Thoracic aorta (tissue), 2 donors: ENCODE measurements around the gene SSBP3. TPM values are rescaled to one million over a fixed set of nuclear protein-coding genes. Genes with fewer than 3 reads are reported as not detected.

Experiments
- ATAC-seq: fragments of 150-250 bp; one replicate; pipeline ENCODE4 v1.8.0; 2017; ENCODE audit warnings: low read depth; ENCODE audit not compliant: insufficient number of reproducible peaks, low FRiP score
- DNase-seq: peaks from one replicate; pipeline ENCODE4 v3.0.0-alpha.2; 2020; ENCODE audit warnings: low spot score
- H3K27ac ChIP-seq, 2 donors: fragments of 200-600 bp; sonication (generic); 1 replicate in 1 of 2; 2 replicates in 1 of 2; pipeline ENCODE4 v1.5.1; 2016; ENCODE audit warnings: mild to moderate bottlenecking in 2 of 2, moderate library complexity in 2 of 2
- H3K27me3 ChIP-seq: fragments of 200-600 bp; sonication (generic); replicated peaks from 2 replicates; pipeline ENCODE4 v1.6.0; 2016; ENCODE audit warnings: mild to moderate bottlenecking; ENCODE audit not compliant: insufficient read depth
- H3K36me3 ChIP-seq: fragments of 200-600 bp; sonication (generic); one replicate; pipeline ENCODE4 v1.5.1; 2016
- H3K4me1 ChIP-seq, 2 donors: fragments of 200-600 bp; sonication (generic); 1 replicate in 1 of 2; 2 replicates in 1 of 2; pipeline versions ENCODE4 v1.5.1 to v1.6.0; 2016; ENCODE audit warnings: low read depth in 2 of 2, mild to moderate bottlenecking in 1 of 2; ENCODE audit not compliant: control insufficient read depth in 1 of 2
- H3K4me3 ChIP-seq: fragments of 200-600 bp; sonication (generic); 2 replicates; pipeline ENCODE4 v1.5.1; 2016; ENCODE audit warnings: mild to moderate bottlenecking
- H3K9me3 ChIP-seq: fragments of 200-600 bp; sonication (generic); 2 replicates; pipeline ENCODE4 v1.5.1; 2016
- total RNA-seq, 2 donors: library from RNA; depleted of rRNA; stranded (reverse); fragments of >200 nt; gene quantifications; one replicate each; pipeline versions ENCODE4 v1.1.0 to v1.2.3, GENCODE V29; 2016
- TF ChIP-seq, protein P1 (sequence below): fragments of 200-600 bp; sonication (generic); IDR thresholded peaks from one replicate; pipeline ENCODE4 v1.5.1; 2019; ENCODE audit warnings: antibody characterized with exemption

The SSBP3 gene
- total RNA-seq, 2 donors from 2014 or later, result 33.4 to 87.1 TPM

DNA sequence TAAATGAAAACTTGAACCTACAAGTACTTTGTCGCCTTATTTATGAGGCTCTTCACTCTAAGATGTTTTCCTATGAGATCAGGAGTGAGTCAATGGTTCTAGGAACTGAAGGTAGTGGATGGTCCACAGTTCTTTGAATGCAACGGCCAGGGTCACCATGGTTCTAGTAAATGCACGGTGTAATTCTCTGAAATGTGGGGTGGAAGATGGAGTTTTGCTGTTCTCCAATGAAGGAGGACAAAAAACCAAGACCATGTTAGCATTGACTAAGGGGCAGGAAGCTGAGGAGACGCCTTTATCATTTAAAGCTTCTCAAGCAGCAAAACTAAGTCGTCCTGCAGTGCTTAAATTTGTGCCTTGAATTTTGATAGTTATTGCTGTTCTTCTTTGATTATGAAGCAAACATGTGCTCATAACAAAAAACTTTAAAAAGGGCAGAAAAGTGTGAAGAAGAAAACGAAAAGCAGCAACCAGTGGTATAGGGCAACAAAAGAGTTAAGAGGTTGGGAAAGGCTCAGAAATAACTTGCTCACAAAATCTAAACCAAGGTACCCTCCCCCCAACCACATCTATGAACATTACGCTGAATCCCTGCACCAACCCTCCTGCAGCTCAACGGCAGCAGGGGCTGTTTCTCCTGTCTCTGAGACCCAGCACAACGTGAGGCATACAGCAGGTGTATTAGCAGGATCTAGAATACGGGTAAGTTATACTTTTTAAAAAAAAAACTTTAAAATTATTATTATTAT, 121.2 kb downstream of the SSBP3 start:
- peaks cover 43 to 63% of the 10 kb centered on the region in 2 donors for H3K4me1 ChIP-seq
- TF ChIP-seq, protein P1, sequence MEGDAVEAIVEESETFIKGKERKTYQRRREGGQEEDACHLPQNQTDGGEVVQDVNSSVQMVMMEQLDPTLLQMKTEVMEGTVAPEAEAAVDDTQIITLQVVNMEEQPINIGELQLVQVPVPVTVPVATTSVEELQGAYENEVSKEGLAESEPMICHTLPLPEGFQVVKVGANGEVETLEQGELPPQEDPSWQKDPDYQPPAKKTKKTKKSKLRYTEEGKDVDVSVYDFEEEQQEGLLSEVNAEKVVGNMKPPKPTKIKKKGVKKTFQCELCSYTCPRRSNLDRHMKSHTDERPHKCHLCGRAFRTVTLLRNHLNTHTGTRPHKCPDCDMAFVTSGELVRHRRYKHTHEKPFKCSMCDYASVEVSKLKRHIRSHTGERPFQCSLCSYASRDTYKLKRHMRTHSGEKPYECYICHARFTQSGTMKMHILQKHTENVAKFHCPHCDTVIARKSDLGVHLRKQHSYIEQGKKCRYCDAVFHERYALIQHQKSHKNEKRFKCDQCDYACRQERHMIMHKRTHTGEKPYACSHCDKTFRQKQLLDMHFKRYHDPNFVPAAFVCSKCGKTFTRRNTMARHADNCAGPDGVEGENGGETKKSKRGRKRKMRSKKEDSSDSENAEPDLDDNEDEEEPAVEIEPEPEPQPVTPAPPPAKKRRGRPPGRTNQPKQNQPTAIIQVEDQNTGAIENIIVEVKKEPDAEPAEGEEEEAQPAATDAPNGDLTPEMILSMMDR, result no peak
- ATAC-seq (no peak), DNase-seq (no peak)
- H3K27me3 ChIP-seq, result no peaks in the 10 kb centered on the region
- no peaks in the 10 kb centered on the region for H3K9me3 ChIP-seq
- H3K4me3 ChIP-seq, result no peak overlapping the region
- H3K36me3 ChIP-seq, result no peaks in the 10 kb centered on the region
- peak overlapping the region in 1 of 2 donors; percentile 94 for H3K27ac ChIP-seq

GRCh38 chr1:54283635-54284385, 122.4 kb downstream of the SSBP3 start:
- TF ChIP-seq, protein P1, result no peak

GRCh38 chr1:54282101-54282847, 123.9 kb downstream of the SSBP3 start:
- Histone ChIP-seq H3K4me1 (peaks cover 44 to 63% of the 10 kb centered on the region in 2 donors), H3K27ac (peak overlapping the region in 1 of 2 donors; percentile 51), H3K9me3 (no peaks in the 10 kb centered on the region), H3K27me3 (no peaks in the 10 kb centered on the region), H3K4me3 (no peak overlapping the region), H3K36me3 (no peaks in the 10 kb centered on the region)
- TF ChIP-seq, protein P1, result no peak
- no peak for ATAC-seq
- no peak for DNase-seq

More at GRCh38 chr1:54283635-54284385, 122.4 kb downstream of the SSBP3 start:
- no peak overlapping the region for H3K4me3 ChIP-seq
- no peaks in the 10 kb centered on the region for H3K36me3 ChIP-seq
- H3K27ac ChIP-seq, result peak overlapping the region in 1 of 2 donors; percentile 51
- DNase-seq, result no peak
- peaks cover 41 to 63% of the 10 kb centered on the region in 2 donors for H3K4me1 ChIP-seq
- no peak for ATAC-seq
- no peaks in the 10 kb centered on the region for H3K27me3 ChIP-seq
- no peaks in the 10 kb centered on the region for H3K9me3 ChIP-seq

- Histone ChIP-seq H3K4me1 (peaks cover 41 to 63% of the 10 kb centered on the region in 2 donors), H3K27ac (peak overlapping the region; percentile 97 to 99), H3K4me3 (no peak overlapping the region), H3K9me3 (no peaks in the 10 kb centered on the region), H3K36me3 (no peaks in the 10 kb centered on the region), H3K27me3 (no peaks in the 10 kb centered on the region)
- ATAC-seq (no peak), DNase-seq (no peak)
- TF ChIP-seq, protein P1, result no peak
Observed at GRCh38 chr1:54280651-54281050, 125.5 kb downstream of the SSBP3 start.

DNA sequence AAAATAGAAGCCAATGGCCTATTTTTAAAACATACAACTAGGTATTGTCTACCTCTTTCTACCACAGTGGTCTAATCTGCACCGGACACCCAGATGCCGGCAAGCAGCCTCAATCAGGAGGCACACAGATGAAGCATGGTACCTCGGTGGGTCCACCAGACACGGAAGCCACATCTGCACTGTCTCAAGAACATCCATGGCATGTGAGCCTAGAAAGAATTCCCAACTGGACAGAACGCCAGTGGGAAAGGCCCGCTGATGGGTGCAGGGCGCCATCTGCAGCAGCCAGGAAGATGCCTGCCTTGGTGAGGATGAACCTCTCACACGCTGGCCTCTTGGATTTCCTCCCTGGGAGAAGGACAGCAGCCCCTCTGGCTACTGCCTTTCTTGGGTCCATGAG, 126.7 kb downstream of the SSBP3 start:
- Histone ChIP-seq H3K9me3 (no peaks in the 10 kb centered on the region), H3K36me3 (no peaks in the 10 kb centered on the region), H3K4me3 (no peak overlapping the region), H3K27me3 (no peaks in the 10 kb centered on the region), H3K4me1 (peaks cover 46 to 74% of the 10 kb centered on the region in 2 donors), H3K27ac (peak overlapping the region; percentile 97 to 99)
- DNase-seq, result no peak
- TF ChIP-seq, protein P1, result no peak
- ATAC-seq, result no peak
